Kidney epithelial cell (primary cell): Measurements from ENCODE around the gene NSD2. TPM values are rescaled to one million over a fixed set of nuclear protein-coding genes. Genes with fewer than 3 reads are reported as not detected.

Source experiments
- DNase-seq: peaks from one replicate; pipeline ENCODE4 v3.0.0-alpha.2; 2010; ENCODE audit warnings: low read depth
- H3K27me3 ChIP-seq: 2 replicates; pipeline ENCODE4 v1.6.0; 2011; ENCODE audit warnings: low read length; ENCODE audit not compliant: control insufficient read depth, insufficient read depth
- H3K36me3 ChIP-seq: 2 replicates; pipeline ENCODE4 v1.5.1; 2011; ENCODE audit warnings: low read length; ENCODE audit not compliant: control insufficient read depth, insufficient read depth
- H3K4me3 ChIP-seq: 2 replicates; pipeline ENCODE4 v1.5.1; 2011; ENCODE audit warnings: low read depth, mild to moderate bottlenecking, control low read depth, low read length
- total RNA-seq: library from RNA; depleted of rRNA; stranded (reverse); fragments of >200 nt; gene quantifications from 2 replicates; pipeline ENCODE4 v1.2.3, GENCODE V29; 2015
- TF ChIP-seq, protein P1 (sequence below): IDR thresholded peaks from 2 replicates; pipeline ENCODE4 v1.5.1; 2011; ENCODE audit warnings: mild to moderate bottlenecking, moderate library complexity, low read length, control low read depth, inconsistent platforms; ENCODE audit not compliant: insufficient read depth, poor library complexity, severe bottlenecking

Gene NSD2
- total RNA-seq, 1 donor from 2014 or later = 68.5 TPM

DNA sequence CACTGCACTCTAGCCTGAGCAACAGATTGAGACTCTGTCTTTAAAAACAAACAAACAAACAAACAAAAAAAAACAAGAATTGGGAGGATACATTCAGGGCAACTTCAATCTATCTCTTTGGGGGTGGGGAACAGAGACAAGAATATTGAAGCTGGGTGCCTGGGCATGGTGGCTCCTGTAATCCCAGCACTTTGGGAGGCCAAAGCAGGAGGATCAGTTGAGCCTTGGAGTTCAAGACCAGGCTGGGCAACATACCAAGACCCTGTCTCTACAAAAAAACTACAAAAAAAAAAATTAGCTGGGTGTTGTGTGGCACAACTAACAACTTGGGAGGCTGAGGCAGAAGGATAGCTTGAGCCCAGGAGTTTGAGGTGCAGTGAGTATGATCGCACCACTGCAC is 16.4 kb upstream of the NSD2 start:
- no peaks in the 10 kb centered on the region for H3K27me3 ChIP-seq
- TF ChIP-seq, protein P1, sequence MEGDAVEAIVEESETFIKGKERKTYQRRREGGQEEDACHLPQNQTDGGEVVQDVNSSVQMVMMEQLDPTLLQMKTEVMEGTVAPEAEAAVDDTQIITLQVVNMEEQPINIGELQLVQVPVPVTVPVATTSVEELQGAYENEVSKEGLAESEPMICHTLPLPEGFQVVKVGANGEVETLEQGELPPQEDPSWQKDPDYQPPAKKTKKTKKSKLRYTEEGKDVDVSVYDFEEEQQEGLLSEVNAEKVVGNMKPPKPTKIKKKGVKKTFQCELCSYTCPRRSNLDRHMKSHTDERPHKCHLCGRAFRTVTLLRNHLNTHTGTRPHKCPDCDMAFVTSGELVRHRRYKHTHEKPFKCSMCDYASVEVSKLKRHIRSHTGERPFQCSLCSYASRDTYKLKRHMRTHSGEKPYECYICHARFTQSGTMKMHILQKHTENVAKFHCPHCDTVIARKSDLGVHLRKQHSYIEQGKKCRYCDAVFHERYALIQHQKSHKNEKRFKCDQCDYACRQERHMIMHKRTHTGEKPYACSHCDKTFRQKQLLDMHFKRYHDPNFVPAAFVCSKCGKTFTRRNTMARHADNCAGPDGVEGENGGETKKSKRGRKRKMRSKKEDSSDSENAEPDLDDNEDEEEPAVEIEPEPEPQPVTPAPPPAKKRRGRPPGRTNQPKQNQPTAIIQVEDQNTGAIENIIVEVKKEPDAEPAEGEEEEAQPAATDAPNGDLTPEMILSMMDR = no peak
- DNase-seq = no peak
- H3K36me3 ChIP-seq = no peaks in the 10 kb centered on the region
- peak overlapping the region; percentile 92 for H3K4me3 ChIP-seq

DNA sequence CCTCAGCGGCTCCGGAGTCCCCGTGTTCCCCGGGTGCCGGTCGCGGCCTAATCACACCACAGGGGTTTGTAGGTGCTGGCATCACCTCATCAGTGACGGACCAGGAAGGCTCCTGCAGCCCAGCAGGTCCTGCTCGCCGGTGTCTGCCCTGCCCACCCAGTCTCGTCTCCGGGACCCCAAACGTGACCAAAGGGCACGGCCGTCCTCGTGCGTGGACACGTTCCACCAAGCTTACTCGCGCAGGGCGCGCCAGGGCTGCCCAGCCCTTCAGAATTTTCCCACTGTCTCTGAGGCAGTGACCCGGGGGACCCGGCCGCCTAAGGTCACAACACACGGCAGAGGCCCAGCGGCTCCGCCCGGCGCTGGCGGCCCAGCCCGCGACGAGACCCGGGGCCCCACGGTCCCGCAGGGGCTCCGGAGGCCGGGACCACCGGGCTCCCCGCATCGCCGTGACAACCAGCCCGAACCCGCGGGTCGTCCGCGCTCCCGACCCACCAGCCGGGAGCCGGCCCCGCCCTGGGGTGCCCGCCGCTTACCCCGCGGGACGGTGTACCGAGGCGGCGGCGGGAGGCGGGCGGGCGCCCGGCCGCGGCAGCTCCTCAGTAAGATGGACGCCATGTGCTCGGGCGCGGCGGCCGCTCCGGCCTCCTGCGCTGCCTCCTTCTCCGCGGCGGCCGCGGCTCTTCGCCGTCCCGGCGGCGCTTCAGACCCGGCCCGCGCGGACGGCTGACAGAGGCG is 15.7 kb upstream of the NSD2 start:
- no peaks in the 10 kb centered on the region for H3K27me3 ChIP-seq
- H3K4me3 ChIP-seq = peak overlapping the region; percentile 92
- H3K36me3 ChIP-seq = no peaks in the 10 kb centered on the region
- DNase-seq = no peak
- TF ChIP-seq, protein P1 = no peak

DNA sequence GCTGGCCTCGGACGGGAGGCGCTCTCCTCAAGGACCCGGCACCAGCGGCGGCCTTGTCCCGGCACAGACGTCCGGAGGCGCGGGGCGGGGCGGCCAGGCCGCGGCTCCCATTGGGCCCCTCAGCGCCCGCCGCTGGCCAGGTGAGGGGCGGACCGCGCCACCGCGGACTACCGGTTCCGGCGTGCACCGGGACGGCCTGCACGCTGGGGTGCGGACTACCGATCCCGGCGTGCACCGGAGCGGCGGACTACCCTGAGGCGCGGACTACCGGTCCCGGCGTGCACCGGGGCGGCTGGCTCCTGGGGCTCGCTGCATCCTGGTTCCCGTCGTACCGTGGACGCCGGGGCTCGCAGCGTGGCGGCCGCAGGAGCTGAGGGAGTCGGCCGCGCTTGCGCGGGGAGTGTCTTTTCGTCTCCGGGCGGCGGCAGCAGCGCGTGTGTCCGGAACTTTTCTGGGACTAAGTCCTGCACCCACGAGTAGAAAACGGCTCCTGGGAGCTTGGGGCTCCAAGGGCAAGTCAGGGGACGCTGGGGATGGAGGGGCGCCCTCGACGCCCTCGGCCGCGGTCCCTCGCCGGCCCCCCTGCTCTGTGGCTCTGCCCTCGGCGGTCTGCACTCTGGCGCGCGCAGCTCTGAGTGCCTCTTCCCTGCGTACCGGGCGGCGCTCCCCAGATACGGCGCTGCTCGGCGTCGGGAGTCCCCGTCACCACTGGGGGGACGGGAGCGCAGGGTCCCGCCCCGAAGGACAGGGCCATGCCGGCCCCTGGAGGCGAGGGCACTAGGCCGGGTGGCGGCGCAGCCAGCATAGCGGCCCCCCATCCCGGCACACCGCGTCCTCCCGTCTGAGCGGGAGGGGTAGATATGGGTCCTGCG is 14.9 kb upstream of the NSD2 start, which contains the start of gene LETM1:
LETM1 (minus strand) TSS at position 86 of the 872 bp plus-strand sequence. CDS start 206 bp downstream, outside the sequence.
- no peaks in the 10 kb centered on the region for H3K27me3 ChIP-seq
- peak within 1 kb of the TSS; percentile 92 for H3K4me3 ChIP-seq
- no peaks in the 10 kb centered on the region for H3K36me3 ChIP-seq
- TF ChIP-seq, protein P1 = no peak
- DNase-seq = peak; percentile 82

DNA sequence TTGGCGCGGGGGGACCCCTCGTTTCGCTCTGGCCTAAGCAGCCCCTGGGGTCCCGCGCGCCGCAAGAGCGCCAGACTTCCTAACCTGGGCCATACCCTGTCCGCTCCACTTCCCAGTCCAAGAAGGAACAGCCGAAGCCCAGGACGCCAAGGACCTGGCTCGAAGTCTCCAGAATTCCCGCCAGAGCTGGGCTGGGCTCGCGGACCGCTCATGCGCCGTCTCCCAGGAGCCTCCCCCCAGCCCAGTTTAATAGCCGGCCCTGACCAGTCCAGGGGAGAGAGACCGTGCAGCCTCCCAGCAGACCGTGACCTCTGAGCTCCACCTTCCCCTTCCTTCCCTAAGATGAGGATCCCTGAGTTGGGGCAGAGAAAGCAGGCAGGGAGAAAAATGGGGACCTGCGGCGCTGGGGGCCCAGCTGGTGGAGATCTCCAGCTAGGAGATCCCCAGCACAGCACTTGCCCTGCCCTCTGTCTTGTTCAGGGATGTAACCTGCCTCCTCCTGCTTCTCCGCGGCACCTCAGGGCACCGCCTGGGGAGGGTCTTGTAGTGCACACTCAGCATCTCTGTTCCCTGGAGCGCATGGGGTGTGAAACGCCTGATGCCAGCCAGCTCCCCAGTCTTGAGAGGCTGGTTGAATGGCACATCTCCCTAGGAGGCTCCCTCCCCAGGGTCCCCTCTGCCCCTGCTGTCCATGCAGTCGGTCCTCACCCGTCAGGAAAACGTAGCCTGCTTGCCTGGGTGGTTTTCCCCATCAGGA is 14.1 kb upstream of the NSD2 start:
- Histone ChIP-seq H3K4me3 (peak overlapping the region; percentile 92), H3K27me3 (peaks cover 5% of the 10 kb centered on the region), H3K36me3 (no peaks in the 10 kb centered on the region)
- no peak for DNase-seq
- TF ChIP-seq, protein P1 = no peak

DNA sequence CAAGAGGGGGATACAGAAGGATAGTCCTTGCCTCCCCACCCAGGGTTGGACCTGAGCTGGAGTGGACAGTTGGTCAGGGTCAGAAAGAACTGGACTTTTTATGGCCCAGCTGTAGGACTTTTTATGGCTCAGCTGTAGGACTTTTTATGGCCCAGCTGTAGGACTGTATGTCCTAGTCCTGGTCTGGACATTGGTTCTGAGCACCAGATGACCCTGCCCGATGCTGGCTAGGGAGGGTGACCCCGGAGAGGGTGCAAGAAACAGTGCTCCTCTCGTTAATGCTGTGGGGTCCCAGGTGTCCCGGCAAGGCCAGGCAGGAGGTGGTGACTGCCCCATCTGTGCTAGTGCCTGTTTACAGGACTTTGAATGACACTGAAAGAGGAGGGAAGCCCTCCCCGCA is 13.3 kb upstream of the NSD2 start:
- H3K36me3 ChIP-seq = no peaks in the 10 kb centered on the region
- no peak for DNase-seq
- TF ChIP-seq, protein P1 = no peak
- no peak overlapping the region for H3K4me3 ChIP-seq
- peaks cover 10% of the 10 kb centered on the region for H3K27me3 ChIP-seq
